Right renal cortex interstitium (tissue), 3 donors: Measurements from ENCODE around the gene PTPN18. TPM values are rescaled to one million over a fixed set of nuclear protein-coding genes. Genes with fewer than 3 reads are reported as not detected.
"Not testable (repeated sequence)": the region's sequence is repeated elsewhere in the genome, so short reads cannot be mapped to it uniquely, and the experiment has no call there.

Source experiments
- DNase-seq, 3 donors: peaks; one replicate each; pipeline ENCODE4 v3.0.0-alpha.2; 2013; ENCODE audit warnings: low read depth in 3 of 3, low spot score in 2 of 3
- polyA plus RNA-seq, 3 donors: library from polyadenylated mRNA; unstranded; fragments of 120-200 nt; gene quantifications; one replicate each; pipeline ENCODE4 v1.2.1, GENCODE V29; 2013; ENCODE audit not compliant: insufficient read length in 3 of 3

PTPN18 gene, protein sequence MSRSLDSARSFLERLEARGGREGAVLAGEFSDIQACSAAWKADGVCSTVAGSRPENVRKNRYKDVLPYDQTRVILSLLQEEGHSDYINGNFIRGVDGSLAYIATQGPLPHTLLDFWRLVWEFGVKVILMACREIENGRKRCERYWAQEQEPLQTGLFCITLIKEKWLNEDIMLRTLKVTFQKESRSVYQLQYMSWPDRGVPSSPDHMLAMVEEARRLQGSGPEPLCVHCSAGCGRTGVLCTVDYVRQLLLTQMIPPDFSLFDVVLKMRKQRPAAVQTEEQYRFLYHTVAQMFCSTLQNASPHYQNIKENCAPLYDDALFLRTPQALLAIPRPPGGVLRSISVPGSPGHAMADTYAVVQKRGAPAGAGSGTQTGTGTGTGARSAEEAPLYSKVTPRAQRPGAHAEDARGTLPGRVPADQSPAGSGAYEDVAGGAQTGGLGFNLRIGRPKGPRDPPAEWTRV
- polyA plus RNA-seq, result 10 to 100 TPM; 27.7 to 29.3 (median 28.2) TPM

GRCh38 chr2:130355578-130356431, at the start of gene PTPN18:
PTPN18 (plus strand) TSS chr2:130356056; CDS start chr2:130356108, 52 bp downstream.
- peak in 1 of 3 donors; percentile 68 for DNase-seq

- DNase-seq, result no peak
Observed at GRCh38 chr2:130307850-130308249, 48.0 kb upstream of the PTPN18 start.

DNA sequence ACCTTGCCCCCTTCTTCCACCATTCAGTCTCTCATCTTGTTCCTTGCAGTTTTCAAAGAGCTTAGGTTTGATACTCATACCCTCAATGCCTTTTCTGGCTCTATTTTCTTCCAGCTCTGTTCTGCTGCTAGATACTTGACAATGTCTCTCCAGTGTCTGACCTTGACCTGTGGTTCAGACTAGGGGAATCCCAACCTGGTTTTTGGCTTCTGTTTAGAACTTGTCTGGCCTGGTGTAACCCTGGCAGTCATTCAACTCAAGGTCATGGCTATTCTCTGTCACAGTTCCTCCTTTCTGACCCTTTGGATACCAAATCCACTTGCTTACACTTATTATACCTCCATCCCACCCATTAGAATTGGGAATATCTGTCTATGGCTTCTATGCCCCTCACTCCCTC, 45.0 kb upstream of the PTPN18 start:
- DNase-seq, result no peak

DNA sequence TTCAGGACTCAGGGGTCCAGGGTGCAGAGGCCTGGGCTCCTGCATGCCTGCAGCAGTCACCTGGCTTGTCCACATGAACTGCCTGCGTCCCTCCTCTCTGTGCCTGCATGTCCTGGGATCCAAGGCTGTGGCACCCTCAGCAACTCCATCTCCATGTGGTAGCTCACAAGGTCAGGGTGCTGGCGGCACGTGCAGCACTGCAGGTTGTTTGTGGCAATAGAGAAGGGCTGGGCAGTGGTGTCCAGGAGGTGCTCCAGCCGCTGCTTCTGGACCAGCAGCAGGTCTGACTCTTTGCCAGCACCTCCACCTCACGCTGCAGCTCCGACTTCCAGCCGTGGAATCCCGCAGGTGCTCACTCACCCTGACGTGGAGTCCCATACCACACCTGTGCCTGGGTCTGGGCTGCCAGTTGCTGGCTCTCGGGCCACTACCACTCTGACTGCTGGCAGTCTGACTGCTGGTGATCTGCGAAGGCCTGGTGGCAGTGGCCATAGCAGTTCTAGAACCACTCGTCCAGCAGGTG, 42.0 kb upstream of the PTPN18 start:
- DNase-seq, result no peak

DNA sequence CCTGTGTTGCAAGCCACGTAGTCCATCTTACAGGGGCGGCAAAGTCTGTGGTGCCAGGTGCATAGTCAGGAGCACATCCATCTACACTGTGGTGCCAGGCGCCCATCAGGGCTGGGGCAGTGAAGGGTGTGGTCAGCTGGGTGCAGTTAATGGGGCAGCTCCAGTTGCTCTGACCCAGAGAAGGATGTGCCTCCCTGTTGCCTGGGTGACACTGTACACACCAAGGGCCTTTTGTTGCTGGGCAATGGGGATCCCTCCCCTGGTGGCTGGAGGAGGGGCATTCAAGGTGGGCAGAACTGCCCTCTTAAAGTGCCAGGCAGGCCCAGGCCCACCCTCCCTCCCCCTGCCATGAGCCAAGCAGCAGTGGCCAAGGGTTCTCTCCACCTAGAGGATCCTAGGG, 41.5 kb upstream of the PTPN18 start:
- DNase-seq, result no peak

- no peak for DNase-seq
Observed at GRCh38 chr2:130316596-130316995, 39.3 kb upstream of the PTPN18 start.

GRCh38 chr2:130318906-130319305, 37.0 kb upstream of the PTPN18 start:
- no peak for DNase-seq

DNA sequence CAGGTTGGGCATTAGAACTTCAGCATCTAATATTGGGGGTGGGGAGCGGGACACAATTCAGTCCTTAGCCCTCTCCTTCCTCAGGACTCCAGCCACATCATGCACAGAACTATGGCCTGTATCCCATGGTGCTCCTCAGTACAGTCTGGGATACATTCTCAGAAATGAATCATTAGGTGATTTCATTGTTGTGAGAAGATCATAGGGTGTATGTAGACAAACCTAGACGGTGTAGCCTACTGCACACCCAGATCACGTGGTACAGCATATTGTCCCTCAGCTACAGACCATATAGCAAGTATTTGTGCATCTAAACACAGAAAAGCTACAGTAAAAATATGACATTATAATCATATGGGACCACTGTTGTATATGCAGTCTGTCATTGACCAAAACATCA, 36.3 kb upstream of the PTPN18 start:
- DNase-seq, result no peak

DNA sequence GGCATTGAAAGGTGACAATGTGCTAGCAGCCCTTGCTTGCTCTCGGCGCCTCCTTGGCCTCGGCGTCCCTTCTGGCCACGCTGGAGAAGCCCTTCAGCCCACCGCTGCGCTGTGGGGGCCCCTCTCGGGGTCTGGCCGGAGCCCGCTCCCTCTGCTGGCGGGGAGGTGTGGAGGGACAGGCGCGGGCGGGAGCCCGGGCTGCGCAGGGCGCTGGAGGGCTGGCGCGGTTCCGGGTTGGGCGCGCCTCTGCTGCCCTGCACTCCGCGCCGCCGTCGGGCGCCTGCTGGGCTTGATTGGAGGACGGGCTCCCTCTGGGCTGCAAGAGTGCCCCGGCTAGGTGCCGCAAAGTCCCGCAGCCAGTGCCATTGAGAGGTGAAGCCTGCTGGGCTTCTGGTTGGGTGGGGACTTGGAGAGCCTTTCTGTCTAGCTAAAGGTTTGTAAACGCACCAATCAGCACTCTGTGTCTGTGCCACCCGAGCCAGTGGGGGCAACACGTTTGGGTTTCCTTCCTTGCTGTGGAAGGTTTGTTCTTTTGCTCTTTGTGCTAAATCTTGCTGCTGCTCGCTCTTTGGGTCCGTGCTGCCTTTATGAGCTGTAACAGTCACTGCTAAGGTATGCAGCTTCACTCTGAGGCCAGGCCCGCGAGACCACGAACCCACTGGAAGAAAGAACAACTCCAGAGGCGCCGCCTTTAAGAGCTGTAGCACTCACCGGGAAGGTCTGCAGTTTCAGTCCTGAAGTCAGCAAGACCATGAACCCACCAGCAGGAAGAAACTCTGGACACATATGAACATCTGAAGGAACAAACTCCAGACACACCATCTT, 27.9 kb upstream of the PTPN18 start:
- no peak for DNase-seq

GRCh38 chr2:130328710-130329109, 27.1 kb upstream of the PTPN18 start:
- DNase-seq, result no peak

DNA sequence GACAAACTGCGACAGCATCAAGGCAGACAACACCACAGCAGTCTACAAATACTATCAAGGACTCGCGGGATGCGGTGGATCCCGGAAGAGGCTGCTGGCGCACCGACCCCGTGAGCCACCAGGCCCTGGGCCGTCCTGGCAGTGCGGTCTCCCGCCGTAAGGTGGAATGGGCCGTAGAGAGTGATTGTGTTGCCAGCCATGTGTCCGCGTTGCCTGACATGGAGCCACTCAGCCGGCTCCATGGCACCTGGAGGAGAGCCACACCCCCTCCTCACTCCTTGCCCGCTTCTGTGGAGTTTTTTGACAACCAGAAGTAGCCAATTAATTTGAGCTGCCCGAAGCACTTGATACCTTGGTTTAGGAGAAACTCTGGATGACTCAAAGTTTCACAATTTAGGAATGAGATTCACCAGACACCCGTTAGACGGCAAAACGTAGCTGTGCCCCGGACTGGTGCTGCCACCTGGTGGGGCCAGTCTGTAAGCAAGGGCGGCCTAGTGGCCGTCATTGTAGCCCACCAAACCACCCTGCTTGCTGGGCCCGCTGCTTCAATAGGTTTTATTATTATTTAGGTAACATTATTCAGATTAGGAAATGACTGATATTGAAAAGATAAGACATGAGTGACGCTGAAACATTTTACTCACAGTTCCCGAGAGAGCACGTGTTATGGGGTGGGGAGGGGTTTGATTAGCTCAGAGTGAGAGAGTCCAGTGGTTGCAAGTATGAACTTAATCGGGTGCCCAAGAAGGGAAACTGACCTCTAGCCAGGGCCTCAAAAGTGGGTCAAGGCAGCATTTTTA, 23.4 kb upstream of the PTPN18 start:
- peak in 2 of 3 donors; percentile 57 to 63 for DNase-seq

DNA sequence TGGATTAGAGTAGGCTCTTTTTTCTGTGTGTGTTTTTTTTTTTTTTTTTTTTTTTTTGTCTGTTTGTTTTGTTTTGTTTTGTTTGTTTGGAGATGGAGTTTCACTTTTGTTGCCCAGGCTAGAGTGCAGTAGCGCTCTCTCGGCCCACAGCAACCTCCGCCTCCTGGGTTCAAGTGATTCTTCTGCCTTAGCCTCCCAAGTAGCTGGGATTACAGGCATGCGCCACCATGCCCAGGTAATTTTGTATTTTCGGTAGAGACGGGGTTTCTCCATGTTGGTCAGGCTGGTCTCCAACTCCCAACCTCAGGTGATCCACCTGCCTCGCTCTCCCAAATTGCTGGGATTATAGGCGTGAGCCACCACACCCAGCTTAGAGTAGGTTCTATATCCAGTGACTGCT, 22.6 kb upstream of the PTPN18 start:
- not testable (repeated sequence) for DNase-seq

- DNase-seq, result no peak
Observed at GRCh38 chr2:130334026-130334425, 21.8 kb upstream of the PTPN18 start.

- DNase-seq, result no peak
Observed at GRCh38 chr2:130335226-130335625, 20.6 kb upstream of the PTPN18 start.

- DNase-seq, result no peak
Observed at GRCh38 chr2:130336150-130336876, 19.5 kb upstream of the PTPN18 start.

DNA sequence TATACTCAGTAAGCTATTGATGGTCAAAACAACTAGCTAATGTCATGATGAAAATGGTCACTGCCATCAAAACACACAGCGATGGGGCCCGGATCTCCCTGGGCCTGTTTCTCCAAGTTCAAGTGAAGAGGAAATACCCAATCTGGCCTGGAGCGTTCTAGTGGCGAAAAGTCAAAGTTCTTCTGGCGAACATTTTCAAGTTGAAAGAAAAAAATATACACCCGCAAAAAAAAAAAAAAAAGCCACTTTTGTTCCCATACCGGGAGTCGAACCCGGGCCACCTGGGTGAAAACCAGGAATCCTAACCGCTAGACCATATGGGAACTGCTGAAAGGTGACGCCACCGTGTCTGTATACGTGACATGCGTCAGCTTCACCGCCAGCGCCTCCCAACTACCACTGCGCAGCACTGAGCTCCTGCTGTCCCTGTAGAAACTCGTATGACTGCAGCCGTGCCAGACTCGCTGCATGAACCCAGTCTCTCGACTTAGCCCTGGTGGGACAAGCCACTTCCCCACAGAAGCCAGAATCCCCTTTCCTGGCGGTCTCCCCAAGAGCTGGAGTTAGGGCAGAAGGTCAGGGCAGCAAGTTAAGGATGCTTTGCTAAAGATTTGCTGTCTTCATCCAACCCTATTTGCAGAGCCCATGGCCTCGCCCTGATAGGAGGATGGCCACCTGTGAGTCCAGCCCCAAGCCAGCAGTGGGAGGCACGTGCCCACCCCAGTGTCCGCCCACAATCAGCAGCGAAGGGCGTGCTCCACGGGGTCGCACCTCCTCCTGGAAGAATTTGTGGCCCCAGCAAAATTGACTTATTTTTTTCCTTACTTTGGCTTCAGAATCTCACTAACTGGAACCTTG, 18.8 kb upstream of the PTPN18 start:
- DNase-seq, result peak; percentile 76 to 89 (median 86)

- no peak for DNase-seq
Observed at GRCh38 chr2:130337735-130338325, 18.0 kb upstream of the PTPN18 start.
